Activated T-cell treated with anti-CD3 and anti-CD28 coated beads for 1 hour (primary cell): Measurements from ENCODE around the gene NEURL1.

Experiments
- DNase-seq: peaks from one replicate; pipeline ENCODE4 v3.0.0-alpha.2; 2020; ENCODE audit warnings: low read depth

The NEURL1 gene

GRCh38 chr10:103564776-103565520, 71.4 kb downstream of the NEURL1 start:
- DNase-seq = no peak

GRCh38 chr10:103566536-103566935, 73.0 kb downstream of the NEURL1 start:
- no peak for DNase-seq

GRCh38 chr10:103568505-103568904, 75.0 kb downstream of the NEURL1 start:
- DNase-seq = no peak

DNA sequence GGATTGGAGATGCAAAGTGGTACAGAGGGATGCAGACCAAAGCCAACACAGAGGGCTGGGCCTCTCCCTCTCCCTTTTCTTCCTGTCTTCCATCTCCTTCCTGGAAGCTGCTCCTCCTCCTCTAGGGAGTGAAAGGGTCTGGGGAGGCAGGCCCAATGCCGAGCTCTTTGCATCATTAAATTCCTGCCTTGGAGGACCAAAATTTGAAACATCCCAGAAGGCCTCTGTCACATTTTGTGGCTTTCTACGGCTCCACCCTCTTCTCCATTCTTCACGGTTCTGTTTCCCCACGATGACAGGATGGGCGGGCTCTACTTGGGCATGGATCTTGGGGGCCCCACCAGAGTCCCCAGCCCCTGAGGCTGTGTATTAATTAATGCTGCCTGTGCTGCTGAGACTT, 76.4 kb downstream of the NEURL1 start:
- no peak for DNase-seq

GRCh38 chr10:103570844-103571655, 77.5 kb downstream of the NEURL1 start:
- DNase-seq = no peak

DNA sequence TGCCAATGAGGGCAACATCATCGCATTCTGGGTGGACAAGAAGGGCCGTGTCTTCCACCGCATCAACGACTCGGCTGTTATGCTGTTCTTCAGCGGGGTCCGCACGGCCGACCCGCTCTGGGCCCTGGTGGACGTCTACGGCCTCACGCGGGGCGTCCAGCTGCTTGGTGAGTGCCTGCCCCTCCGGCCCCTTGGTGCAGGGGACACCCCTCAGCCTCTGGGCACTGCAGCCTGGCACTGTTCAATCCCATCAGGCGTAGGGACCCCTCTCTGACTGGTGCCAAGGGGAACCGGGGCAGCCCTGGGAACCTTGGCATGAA, 78.1 kb downstream of the NEURL1 start:
- DNase-seq = no peak

GRCh38 chr10:103572347-103573204, 79.1 kb downstream of the NEURL1 start:
- no peak for DNase-seq

DNA sequence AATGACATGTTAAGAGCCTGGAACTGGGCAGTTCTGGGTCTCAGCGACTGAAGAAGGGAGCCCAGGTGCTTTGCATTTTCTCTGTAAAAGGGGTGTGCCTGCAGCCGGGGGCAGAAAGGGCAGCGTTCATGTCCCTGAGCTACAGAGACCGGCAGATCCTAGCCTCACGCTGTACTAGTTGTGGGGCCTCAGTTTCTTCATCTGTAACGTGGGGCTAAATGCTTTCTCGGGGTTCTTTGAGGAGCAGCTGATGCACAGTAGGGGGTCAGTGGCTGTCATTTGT, 79.6 kb downstream of the NEURL1 start:
- no peak for DNase-seq

DNA sequence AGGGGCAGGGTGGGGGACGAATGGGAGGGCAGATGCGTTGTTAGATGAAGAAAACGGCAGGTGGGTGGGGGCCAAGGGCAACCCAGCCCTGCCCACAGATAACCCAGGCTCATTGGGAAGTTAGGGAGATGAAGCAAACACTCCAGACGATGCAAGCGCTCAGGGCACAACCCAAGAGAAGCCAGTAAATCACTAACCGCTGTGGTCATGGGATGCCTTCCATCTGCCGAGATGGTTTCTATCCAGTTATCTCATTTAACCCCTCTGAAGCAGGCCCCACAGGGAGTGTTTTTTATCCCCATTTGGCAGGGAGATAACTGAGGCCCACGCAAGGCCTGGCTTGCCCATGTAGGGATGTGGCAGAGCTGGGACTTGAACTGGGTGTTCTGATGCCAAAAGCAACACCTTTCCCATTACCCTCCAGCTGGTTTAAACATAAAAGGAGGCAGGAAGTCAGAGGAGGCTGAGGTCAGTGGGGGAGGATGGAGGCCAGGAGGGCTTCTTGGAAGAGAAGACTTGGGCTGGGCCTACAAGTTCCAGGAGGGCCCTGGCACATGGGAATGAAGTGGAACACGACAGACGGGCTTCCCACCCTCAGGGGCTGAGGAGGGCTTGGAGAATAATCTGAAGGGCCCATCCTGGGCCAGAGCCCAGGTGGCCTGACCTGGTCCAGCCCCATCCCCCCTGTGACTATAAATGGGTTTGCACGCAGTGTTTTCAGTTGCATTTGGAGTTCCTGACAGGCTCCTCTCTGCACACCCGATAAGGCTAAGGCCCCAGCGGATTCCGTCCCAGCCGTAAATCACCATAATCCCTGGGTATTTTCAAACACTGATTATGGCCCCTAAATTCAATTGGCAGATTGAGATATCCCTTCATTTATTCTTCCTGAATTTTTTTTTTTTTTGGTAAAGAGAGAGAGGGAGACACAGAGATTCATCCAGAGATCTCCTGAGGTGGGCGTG, 80.9 kb downstream of the NEURL1 start:
- no peak for DNase-seq

DNA sequence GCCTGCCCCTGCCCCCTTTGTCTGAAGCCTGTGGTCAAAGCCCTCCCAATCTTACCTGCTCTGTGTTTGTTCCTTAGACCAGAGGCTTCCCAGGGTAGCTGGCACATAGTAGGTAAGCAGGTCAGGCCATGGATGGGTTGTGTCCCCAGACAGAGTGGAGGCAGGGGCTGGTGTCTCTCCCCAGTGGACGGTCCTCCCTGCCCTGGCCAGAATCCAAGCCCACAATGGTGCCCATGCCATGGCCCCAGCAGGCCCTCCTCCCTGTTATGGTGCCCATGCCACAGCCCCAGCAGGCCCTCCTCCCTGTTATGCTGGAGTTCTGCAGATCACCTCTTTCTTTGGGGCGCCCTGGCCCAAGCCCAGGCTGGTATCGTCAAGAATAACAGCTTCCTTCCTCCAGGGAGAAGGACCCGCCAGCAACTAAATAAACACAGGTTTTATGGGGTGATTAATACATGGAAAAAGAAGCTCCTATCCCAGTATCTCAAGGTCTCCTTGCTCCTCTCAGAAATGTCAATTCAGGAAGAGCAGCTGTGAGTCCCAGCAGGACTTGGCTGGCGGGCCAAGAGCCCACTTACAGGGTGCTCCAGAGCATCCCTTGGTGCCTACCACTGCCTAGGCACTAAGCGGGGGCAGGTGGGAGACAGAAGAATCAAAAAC, 82.0 kb downstream of the NEURL1 start:
- DNase-seq = no peak

DNA sequence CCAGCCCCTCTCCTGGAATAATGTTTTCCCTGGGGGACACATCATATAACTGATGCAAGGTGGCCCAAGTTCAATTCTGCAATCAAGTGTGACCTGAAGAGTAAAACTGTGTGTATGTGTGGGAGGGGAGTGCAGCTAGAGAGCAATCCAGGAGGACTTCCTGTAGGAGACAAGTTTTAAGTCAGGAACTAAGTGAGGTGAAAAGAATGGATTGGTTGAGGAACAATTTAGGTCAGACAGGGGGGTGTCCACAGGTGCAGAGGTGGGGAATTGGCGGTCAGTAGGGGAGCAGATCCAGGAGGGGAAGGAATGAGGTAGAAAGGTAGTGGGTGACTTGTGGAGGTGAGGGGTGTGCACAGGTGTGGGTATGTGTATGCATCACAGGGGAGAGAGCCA, 82.6 kb downstream of the NEURL1 start:
- no peak for DNase-seq

- DNase-seq = no peak
Observed at GRCh38 chr10:103576862-103577261, 83.4 kb downstream of the NEURL1 start.

DNA sequence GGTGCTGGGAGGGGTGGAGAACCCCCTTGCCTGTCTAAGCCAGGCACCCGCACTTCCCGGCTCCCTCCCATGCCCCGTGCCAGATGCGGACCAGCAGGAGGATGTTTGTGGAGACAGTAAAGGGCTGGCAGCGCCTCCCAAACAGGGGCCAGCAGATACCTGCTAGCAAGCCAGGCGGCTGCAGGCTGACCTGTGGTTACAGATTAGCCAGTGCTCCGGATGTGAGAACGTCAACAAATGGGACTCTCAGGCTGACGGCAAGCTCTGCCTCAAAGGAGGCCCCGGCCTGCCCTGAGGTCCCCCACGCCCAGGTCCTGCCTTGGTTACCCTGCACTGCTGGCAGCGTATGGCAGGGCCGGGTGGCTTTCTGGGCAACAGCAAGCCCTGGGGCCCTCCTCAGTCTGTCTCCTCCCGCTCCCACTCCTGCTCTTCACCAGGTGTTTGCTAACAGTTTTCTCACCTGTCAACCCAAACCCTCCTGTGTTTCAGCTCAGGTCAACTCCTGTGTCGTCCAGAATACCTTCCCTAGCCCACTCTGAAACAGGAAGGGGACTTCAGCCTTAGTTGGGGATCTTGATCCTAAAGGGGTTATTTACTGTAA, 85.4 kb downstream of the NEURL1 start:
- DNase-seq = no peak

GRCh38 chr10:103580011-103580410, 86.5 kb downstream of the NEURL1 start:
- no peak for DNase-seq

- no peak for DNase-seq
Observed at GRCh38 chr10:103580430-103580829, 86.9 kb downstream of the NEURL1 start.

DNA sequence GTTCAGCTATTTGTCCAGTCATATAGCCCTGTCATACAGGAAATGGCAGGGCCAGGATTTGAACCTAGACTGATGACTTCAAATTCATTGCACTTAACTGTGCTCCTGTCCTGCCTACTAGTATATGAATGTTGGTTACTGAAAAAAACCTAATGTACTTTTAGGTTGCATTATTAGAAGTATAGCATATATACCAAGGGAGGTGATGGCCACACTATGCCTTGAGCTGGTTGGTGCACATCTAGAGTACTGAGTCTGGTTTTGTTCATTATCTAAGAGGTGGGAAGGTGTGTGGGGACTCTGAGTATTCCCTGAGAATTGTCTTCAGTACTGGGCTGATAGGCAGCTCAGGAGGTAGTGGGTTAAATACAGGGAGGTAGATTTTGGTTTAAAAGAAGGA, 88.0 kb downstream of the NEURL1 start:
- no peak for DNase-seq

DNA sequence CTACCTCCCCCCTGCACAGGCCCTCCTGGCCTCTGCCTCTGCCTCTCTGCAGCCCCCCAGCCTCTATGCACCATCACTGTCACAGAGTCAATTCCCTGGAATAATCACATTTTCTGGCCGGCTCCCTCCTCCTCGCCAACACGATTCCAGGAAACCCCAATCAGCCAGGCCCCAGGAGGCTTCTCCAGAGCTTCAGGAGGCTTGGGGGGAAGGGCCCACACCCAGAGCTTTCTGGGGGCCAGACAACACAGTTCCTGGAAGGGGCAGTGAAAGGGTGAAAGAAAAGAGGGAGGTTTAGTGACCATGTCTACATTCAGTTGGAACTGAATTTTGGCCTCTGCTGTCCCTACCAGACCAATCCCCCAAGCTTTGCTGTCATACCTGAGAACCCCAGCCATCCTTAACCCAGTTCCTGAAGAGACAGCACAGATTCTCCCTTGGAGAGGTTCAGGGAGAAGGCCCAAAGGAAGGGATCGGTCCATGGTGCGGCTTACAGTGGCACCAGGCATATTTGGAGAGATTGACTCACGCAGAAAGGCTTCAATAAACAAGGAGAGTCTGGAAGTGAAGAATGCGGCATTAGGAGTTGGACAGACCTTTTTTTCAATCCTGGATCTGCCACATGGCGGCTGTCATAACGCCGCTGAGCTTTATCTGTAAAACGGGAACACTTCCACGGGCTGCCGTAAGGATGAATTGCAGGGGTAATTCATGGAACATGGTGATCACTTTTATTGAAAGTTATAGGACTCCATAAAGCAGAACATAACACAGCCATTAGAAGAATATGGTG, 89.0 kb downstream of the NEURL1 start:
- no peak for DNase-seq

- DNase-seq = no peak
Observed at GRCh38 chr10:103583871-103584215, 90.3 kb downstream of the NEURL1 start.

- peak; percentile 62 for DNase-seq
Observed at GRCh38 chr10:103584216-103585010, 90.9 kb downstream of the NEURL1 start.
